Ovary (tissue), 9 donors: Measurements from ENCODE around the gene ADRA2A. TPM values are rescaled to one million over a fixed set of nuclear protein-coding genes. Genes with fewer than 3 reads are reported as not detected.

Source experiments
- DNase-seq, 5 donors: peaks; one replicate each; pipeline ENCODE4 v3.0.0-alpha.2; 2019 to 2020
- H3K27ac ChIP-seq, 2 donors: fragments of 200-600 bp; one replicate each; pipeline versions ENCODE4 v1.5.1 to v1.8.0; 2019 to 2022
- H3K27me3 ChIP-seq: fragments of 200-600 bp; one replicate; pipeline ENCODE4 v1.8.0; 2022
- H3K36me3 ChIP-seq: fragments of 200-600 bp; sonication (generic); one replicate; pipeline ENCODE4 v1.5.1; 2019
- H3K4me1 ChIP-seq: one replicate; pipeline ENCODE4 v1.8.1; 2013; ENCODE audit warnings: mild to moderate bottlenecking, moderate library complexity; ENCODE audit not compliant: insufficient read depth
- H3K4me3 ChIP-seq: fragments of 200-600 bp; sonication (generic); one replicate; pipeline ENCODE4 v1.5.1; 2017
- H3K9me3 ChIP-seq, 2 donors: fragments of 200-600 bp in 1 of 2; sonication (generic) in 1 of 2; one replicate each; pipeline versions ENCODE4 v1.5.1 to v1.8.1; 2013 to 2019; ENCODE audit warnings: mild to moderate bottlenecking in 1 of 2, moderate library complexity in 1 of 2
- CTCF ChIP-seq, 3 donors: fragments of 450-650 bp in 2 of 3; fragments of 200-600 bp in 1 of 3; IDR thresholded peaks; one replicate each; pipeline versions ENCODE4 v1.5.1 to v1.8.0; 2016 to 2022; ENCODE audit warnings: antibody characterized with exemption in 3 of 3, mild to moderate bottlenecking in 1 of 3
- EP300 ChIP-seq: sonication (generic); formaldehyde crosslinking; IDR thresholded peaks from one replicate; pipeline ENCODE4 v1.6.1; 2017; ENCODE audit warnings: antibody characterized with exemption
- POLR2A ChIP-seq: fragments of 450-650 bp; IDR thresholded peaks from one replicate; pipeline ENCODE4 v1.6.1; 2017; ENCODE audit warnings: antibody characterized with exemption, mild to moderate bottlenecking, moderate library complexity
- WGBS, 3 donors: extraction: QIAGEN DNeasy Blood & Tissue Kit in 1 of 3; methylation state at CpG; one replicate each; pipeline versions ENCODE4 v1.1.5 to v1.1.7; 2013 to 2017; 5-methylcytosine and 5-hydroxymethylcytosine counted together
- intact Hi-C, 4 donors: fragments of 100-400 bp; cut with DNase I; formaldehyde crosslinking; loops; one replicate each; pipeline versions ENCODE4 v1.11.0 to v1.15.1; 2022 to 2023
- polyA plus RNA-seq, 2 donors: library from polyadenylated mRNA; stranded (reverse); fragments of 200-250 nt in 1 of 2; fragments of 350-450 nt in 1 of 2; fragmentation: Illumina TruSeq in 1 of 2; extraction: RNeasy Lipid Tissue Mini Kit (QIAGEN cat#74804) in 1 of 2; gene quantifications; one replicate each; pipeline ENCODE4 v1.2.3, GENCODE V29; 2013 to 2014
- total RNA-seq, 7 donors: library from RNA; depleted of rRNA in 2 of 7; stranded (reverse); fragments of >200 nt in 2 of 7; fragmentation: NEBNext Ultra II Directional in 3 of 7; extraction: Animal tissue kit (Norgen Biotek cat#: 25700) in 3 of 7; gene quantifications; one replicate each; pipeline versions ENCODE4 v1.1.0 to v1.2.4, GENCODE V29; 2016 to 2023
- donor health status: DM: no; HTN: no; CAD: no; lungs with moderate emphysema.
- donor health status: DM: no; HTN: no; CAD: no.
- donor health status: Bipolar disorder and iron deficiency.
- donor health status: DM: yes; HTN: yes; CAD: no.
- donor health status: DM: no; HTN: no; CAD: no.
- donor health status: DM: yes; HTN: yes; CAD: no.

Gene ADRA2A
- total and polyA plus RNA-seq, 9 donors: 13.7 to 55.7 (median 20.0) TPM

- no peaks in the 10 kb centered on the region for H3K27me3 ChIP-seq
- WGBS, 3 donors: 80 to 98% (median 86%) methylated on average over 1 of the region's 1 CpG
- TF ChIP-seq CTCF (IDR thresholded peaks at IDR 0.05): no peak
- H3K4me1 ChIP-seq: no peaks in the 10 kb centered on the region
- H3K27ac ChIP-seq: no peak overlapping the region
- intact Hi-C loops: no loop called here
- H3K9me3 ChIP-seq: no peaks in the 10 kb centered on the region
- no peaks in the 10 kb centered on the region for H3K36me3 ChIP-seq
- DNase-seq: no peak
- no peak overlapping the region for H3K4me3 ChIP-seq
These were observed 22.0 kb downstream of the ADRA2A start for GRCh38 chr10:111098679-111099437.

- Histone ChIP-seq H3K9me3 (no peaks in the 10 kb centered on the region), H3K4me3 (no peak overlapping the region), H3K27ac (no peak overlapping the region), H3K4me1 (no peaks in the 10 kb centered on the region), H3K36me3 (no peaks in the 10 kb centered on the region), H3K27me3 (no peaks in the 10 kb centered on the region)
- DNase-seq: no peak
- TF ChIP-seq EP300 (no peak), POLR2A (no peak), CTCF (IDR thresholded peaks at IDR 0.05) (no peak)
- WGBS, 3 donors: 59 to 70% (median 64%) methylated on average over 5 of the region's 5 CpGs
- intact Hi-C loops: no loop called here
These were observed 23.4 kb downstream of the ADRA2A start for GRCh38 chr10:111100198-111100597.

- no peaks in the 10 kb centered on the region for H3K27me3 ChIP-seq
- no peak overlapping the region for H3K4me3 ChIP-seq
- H3K36me3 ChIP-seq: no peaks in the 10 kb centered on the region
- no peaks in the 10 kb centered on the region for H3K4me1 ChIP-seq
- DNase-seq: no peak
- no peaks in the 10 kb centered on the region for H3K9me3 ChIP-seq
- H3K27ac ChIP-seq: no peak overlapping the region
- WGBS, 3 donors: 87 to 93% (median 88%) methylated on average over 4 of the region's 4 CpGs
- intact Hi-C loops: no loop called here
- TF ChIP-seq EP300: no peak
- TF ChIP-seq CTCF (IDR thresholded peaks at IDR 0.05): no peak
- TF ChIP-seq POLR2A: no peak
These were observed 25.0 kb downstream of the ADRA2A start for GRCh38 chr10:111101796-111102195.

GRCh38 chr10:111102359-111102837 is 25.6 kb downstream of the ADRA2A start:
- H3K9me3 ChIP-seq: no peaks in the 10 kb centered on the region
- no peak overlapping the region for H3K27ac ChIP-seq
- no peaks in the 10 kb centered on the region for H3K4me1 ChIP-seq

More at GRCh38 chr10:111102359-111102837, 25.6 kb downstream of the ADRA2A start:
- TF ChIP-seq EP300 (no peak), CTCF (IDR thresholded peaks at IDR 0.05) (no peak), POLR2A (no peak)
- 92 to 94% (median 93%) methylated on average over 4 of the region's 4 CpGs for WGBS, 3 donors
- H3K27me3 ChIP-seq: no peaks in the 10 kb centered on the region
- intact Hi-C loops: no loop called here
- DNase-seq: no peak
- no peak overlapping the region for H3K4me3 ChIP-seq
- no peaks in the 10 kb centered on the region for H3K36me3 ChIP-seq
